Measurements from ENCODE around the gene CTCF. TPM values are rescaled to one million over a fixed set of nuclear protein-coding genes. Genes with fewer than 3 reads are reported as not detected.

The CTCF gene
- total and polyA plus RNA-seq, 2 experiments from 2014 or later: 35.5 to 46.0 TPM

DNA sequence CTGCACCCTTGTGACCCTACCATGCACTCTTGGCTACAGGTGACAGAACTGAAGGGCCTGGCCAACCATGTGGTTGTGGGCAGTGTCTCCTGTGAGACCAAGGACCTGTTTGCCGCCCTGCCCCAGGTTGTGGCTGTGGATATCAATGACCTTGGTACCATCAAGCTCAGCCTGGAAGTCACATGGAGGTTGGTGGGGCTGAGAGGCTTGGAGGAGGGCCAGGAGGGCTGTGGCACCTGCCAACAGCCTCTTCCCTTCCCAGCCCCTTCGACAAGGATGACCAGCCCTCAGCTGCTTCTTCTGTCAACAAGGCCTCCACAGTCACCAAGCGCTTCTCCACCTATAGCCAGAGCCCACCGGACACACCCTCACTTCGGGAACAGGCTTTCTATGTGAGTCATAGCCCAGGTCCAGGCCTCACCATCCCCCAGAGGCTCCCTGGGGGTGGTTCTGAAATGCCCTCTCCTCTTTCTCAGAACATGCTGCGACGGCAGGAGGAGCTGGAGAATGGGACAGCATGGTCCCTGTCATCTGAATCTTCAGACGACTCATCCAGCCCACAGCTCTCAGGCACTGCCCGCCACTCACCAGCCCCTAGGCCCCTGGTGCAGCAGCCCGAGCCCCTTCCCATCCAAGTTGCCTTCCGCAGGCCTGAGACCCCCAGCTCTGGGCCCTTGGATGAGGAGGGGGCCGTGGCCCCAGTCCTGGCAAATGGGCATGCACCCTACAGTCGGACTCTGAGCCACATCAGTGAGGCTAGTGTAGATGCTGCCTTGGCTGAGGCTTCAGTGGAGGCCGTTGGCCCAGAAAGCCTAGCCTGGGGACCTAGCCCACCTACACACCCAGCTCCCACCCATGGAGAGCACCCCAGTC is 20.7 kb upstream of the CTCF start:
- no peaks in the 10 kb centered on the region for H3K9me3 ChIP-seq (ENCODE audit: low read depth)
- peaks cover 29% of the 10 kb centered on the region for H4K20me1 ChIP-seq (ENCODE audit: insufficient read depth, poor library complexity, severe bottlenecking)
- no peak for DNase-seq (ENCODE audit: low spot score)
- no peak overlapping the region for H3K4me3 ChIP-seq
- peaks cover 13% of the 10 kb centered on the region for H3K4me1 ChIP-seq (ENCODE audit: insufficient read depth)
- H3K27me3 ChIP-seq: no peaks in the 10 kb centered on the region
- no peak overlapping the region for H3K4me2 ChIP-seq
- no peaks in the 10 kb centered on the region for H3K9me2 ChIP-seq (replicated peaks; ENCODE audit: insufficient read depth)
- H3K79me2 ChIP-seq: peaks cover 6% of the 10 kb centered on the region
- H3K36me3 ChIP-seq (replicated peaks; ENCODE audit: insufficient read depth, low read depth): no peaks in the 10 kb centered on the region
- WGBS (ENCODE audit: low lambda C conversion rate, missing lambda C conversion rate): 92% methylated on average over 14 of the region's 14 CpGs
- no peak overlapping the region for H2AFZ ChIP-seq
- TF ChIP-seq EZH2phosphoT487 (IDR thresholded peaks at IDR 0.05; ENCODE audit: low read depth, severe bottlenecking, unreplicated experiment): no peak
- no peak overlapping the region for H3K27ac ChIP-seq

DNA sequence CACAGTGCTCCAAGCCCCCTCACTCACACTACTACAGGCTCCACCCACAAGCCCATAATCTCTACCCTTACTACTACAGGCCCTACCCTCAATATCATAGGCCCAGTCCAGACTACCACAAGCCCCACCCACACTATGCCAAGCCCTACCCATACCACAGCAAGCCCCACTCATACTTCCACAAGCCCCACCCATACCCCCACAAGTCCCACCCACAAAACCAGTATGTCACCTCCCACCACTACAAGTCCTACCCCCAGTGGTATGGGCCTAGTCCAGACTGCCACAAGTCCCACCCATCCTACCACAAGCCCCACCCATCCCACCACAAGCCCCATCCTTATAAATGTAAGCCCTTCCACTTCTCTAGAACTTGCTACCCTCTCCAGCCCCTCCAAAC is 19.9 kb upstream of the CTCF start:
- no peaks in the 10 kb centered on the region for H3K9me3 ChIP-seq (ENCODE audit: low read depth)
- no peaks in the 10 kb centered on the region for H3K9me2 ChIP-seq (replicated peaks; ENCODE audit: insufficient read depth)
- no peak overlapping the region for H2AFZ ChIP-seq
- TF ChIP-seq EZH2phosphoT487 (IDR thresholded peaks at IDR 0.05; ENCODE audit: low read depth, severe bottlenecking, unreplicated experiment): no peak
- H3K27me3 ChIP-seq: no peaks in the 10 kb centered on the region
- peaks cover 6% of the 10 kb centered on the region for H3K79me2 ChIP-seq
- peaks cover 22% of the 10 kb centered on the region for H4K20me1 ChIP-seq (ENCODE audit: insufficient read depth, poor library complexity, severe bottlenecking)
- no peak overlapping the region for H3K4me3 ChIP-seq
- peaks cover 13% of the 10 kb centered on the region for H3K4me1 ChIP-seq (ENCODE audit: insufficient read depth)
- no peak overlapping the region for H3K27ac ChIP-seq
- no peaks in the 10 kb centered on the region for H3K36me3 ChIP-seq (replicated peaks; ENCODE audit: insufficient read depth, low read depth)
- no peak for DNase-seq (ENCODE audit: low spot score)
- H3K4me2 ChIP-seq: no peak overlapping the region

DNA sequence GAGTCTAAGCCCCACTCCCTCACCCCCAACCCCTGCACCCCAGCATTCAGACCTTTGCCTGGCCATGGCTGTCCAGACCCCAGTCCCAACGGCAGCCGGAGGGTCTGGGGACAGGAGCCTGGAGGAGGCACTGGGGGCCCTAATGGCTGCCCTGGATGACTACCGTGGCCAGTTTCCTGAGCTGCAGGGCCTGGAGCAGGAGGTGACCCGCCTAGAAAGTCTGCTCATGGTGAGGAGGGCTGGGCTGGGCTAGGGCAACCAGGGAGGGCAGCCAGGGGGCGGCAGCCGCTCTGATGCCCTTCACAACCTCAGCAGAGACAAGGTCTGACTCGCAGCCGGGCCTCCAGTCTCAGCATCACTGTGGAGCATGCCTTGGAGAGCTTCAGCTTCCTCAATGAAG is 19.3 kb upstream of the CTCF start:
- peaks cover under 1% of the 10 kb centered on the region for H3K79me2 ChIP-seq
- peaks cover 17% of the 10 kb centered on the region for H4K20me1 ChIP-seq (ENCODE audit: insufficient read depth, poor library complexity, severe bottlenecking)
- no peak overlapping the region for H3K4me3 ChIP-seq
- H3K36me3 ChIP-seq (replicated peaks; ENCODE audit: insufficient read depth, low read depth): no peaks in the 10 kb centered on the region
- no peaks in the 10 kb centered on the region for H3K9me3 ChIP-seq (ENCODE audit: low read depth)
- DNase-seq (ENCODE audit: low spot score): no peak
- no peak for TF ChIP-seq EZH2 (IDR thresholded peaks at IDR 0.05; ENCODE audit: borderline replicate concordance)
- TF ChIP-seq, protein P1, sequence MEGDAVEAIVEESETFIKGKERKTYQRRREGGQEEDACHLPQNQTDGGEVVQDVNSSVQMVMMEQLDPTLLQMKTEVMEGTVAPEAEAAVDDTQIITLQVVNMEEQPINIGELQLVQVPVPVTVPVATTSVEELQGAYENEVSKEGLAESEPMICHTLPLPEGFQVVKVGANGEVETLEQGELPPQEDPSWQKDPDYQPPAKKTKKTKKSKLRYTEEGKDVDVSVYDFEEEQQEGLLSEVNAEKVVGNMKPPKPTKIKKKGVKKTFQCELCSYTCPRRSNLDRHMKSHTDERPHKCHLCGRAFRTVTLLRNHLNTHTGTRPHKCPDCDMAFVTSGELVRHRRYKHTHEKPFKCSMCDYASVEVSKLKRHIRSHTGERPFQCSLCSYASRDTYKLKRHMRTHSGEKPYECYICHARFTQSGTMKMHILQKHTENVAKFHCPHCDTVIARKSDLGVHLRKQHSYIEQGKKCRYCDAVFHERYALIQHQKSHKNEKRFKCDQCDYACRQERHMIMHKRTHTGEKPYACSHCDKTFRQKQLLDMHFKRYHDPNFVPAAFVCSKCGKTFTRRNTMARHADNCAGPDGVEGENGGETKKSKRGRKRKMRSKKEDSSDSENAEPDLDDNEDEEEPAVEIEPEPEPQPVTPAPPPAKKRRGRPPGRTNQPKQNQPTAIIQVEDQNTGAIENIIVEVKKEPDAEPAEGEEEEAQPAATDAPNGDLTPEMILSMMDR (IDR thresholded peaks at IDR 0.05; ENCODE audit: poor library complexity): no peak
- TF ChIP-seq EZH2phosphoT487 (IDR thresholded peaks at IDR 0.05; ENCODE audit: low read depth, severe bottlenecking, unreplicated experiment): no peak
- no peak overlapping the region for H2AFZ ChIP-seq
- H3K4me1 ChIP-seq (ENCODE audit: insufficient read depth): peaks cover 12% of the 10 kb centered on the region
- 95% methylated on average over 8 of the region's 8 CpGs for WGBS (ENCODE audit: low lambda C conversion rate, missing lambda C conversion rate)
- H3K27ac ChIP-seq: no peak overlapping the region
- no peaks in the 10 kb centered on the region for H3K9me2 ChIP-seq (replicated peaks; ENCODE audit: insufficient read depth)
- no peak overlapping the region for H3K4me2 ChIP-seq
- no peaks in the 10 kb centered on the region for H3K27me3 ChIP-seq

DNA sequence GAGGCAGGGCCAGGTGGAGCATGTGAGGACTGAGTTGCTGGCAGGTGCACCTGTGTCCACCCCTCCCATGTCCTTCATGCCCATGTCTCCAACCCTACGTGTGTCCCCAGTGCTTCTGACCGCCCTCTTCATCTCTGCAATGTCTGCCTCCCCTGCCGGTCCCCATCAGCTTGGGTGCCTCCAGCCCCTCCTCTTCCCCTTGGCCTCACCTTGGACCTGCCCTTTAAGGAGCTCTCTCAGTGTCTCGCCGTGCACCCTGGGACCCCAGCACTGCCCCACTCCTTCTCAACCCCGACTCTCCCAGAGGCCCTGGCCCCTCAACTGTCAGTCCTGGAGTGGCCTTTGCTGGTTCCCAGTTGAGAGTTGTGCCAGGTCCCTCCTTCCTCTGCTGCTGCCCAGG is 18.7 kb upstream of the CTCF start:
- no peaks in the 10 kb centered on the region for H3K36me3 ChIP-seq (replicated peaks; ENCODE audit: insufficient read depth, low read depth)
- H3K9me2 ChIP-seq (replicated peaks; ENCODE audit: insufficient read depth): no peaks in the 10 kb centered on the region
- H3K27ac ChIP-seq: no peak overlapping the region
- TF ChIP-seq EZH2 (IDR thresholded peaks at IDR 0.05; ENCODE audit: borderline replicate concordance) (no peak), EZH2phosphoT487 (IDR thresholded peaks at IDR 0.05; ENCODE audit: low read depth, severe bottlenecking, unreplicated experiment) (no peak)
- TF ChIP-seq, protein P1 (IDR thresholded peaks at IDR 0.05; ENCODE audit: poor library complexity): no peak
- no peak for DNase-seq (ENCODE audit: low spot score)
- peaks cover 6% of the 10 kb centered on the region for H3K4me1 ChIP-seq (ENCODE audit: insufficient read depth)
- H3K27me3 ChIP-seq: no peaks in the 10 kb centered on the region
- no peak overlapping the region for H3K4me3 ChIP-seq
- H4K20me1 ChIP-seq (ENCODE audit: insufficient read depth, poor library complexity, severe bottlenecking): peaks cover 11% of the 10 kb centered on the region
- H2AFZ ChIP-seq: no peak overlapping the region
- no peak overlapping the region for H3K4me2 ChIP-seq
- WGBS (ENCODE audit: low lambda C conversion rate, missing lambda C conversion rate): 98% methylated on average over 5 of the region's 6 CpGs
- H3K79me2 ChIP-seq: no peaks in the 10 kb centered on the region
- no peaks in the 10 kb centered on the region for H3K9me3 ChIP-seq (ENCODE audit: low read depth)
